GM19467 (cell line): ENCODE data around the gene PRMT7.

Experiments used
- ATAC-seq: cut with Tn5 transposase; IDR thresholded peaks from one replicate; pipeline ENCODE4 v1.9.1; 2021; ENCODE audit warnings: mild to moderate bottlenecking, moderate library complexity; ENCODE audit not compliant: unreplicated experiment

Gene PRMT7, protein sequence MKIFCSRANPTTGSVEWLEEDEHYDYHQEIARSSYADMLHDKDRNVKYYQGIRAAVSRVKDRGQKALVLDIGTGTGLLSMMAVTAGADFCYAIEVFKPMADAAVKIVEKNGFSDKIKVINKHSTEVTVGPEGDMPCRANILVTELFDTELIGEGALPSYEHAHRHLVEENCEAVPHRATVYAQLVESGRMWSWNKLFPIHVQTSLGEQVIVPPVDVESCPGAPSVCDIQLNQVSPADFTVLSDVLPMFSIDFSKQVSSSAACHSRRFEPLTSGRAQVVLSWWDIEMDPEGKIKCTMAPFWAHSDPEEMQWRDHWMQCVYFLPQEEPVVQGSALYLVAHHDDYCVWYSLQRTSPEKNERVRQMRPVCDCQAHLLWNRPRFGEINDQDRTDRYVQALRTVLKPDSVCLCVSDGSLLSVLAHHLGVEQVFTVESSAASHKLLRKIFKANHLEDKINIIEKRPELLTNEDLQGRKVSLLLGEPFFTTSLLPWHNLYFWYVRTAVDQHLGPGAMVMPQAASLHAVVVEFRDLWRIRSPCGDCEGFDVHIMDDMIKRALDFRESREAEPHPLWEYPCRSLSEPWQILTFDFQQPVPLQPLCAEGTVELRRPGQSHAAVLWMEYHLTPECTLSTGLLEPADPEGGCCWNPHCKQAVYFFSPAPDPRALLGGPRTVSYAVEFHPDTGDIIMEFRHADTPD

DNA sequence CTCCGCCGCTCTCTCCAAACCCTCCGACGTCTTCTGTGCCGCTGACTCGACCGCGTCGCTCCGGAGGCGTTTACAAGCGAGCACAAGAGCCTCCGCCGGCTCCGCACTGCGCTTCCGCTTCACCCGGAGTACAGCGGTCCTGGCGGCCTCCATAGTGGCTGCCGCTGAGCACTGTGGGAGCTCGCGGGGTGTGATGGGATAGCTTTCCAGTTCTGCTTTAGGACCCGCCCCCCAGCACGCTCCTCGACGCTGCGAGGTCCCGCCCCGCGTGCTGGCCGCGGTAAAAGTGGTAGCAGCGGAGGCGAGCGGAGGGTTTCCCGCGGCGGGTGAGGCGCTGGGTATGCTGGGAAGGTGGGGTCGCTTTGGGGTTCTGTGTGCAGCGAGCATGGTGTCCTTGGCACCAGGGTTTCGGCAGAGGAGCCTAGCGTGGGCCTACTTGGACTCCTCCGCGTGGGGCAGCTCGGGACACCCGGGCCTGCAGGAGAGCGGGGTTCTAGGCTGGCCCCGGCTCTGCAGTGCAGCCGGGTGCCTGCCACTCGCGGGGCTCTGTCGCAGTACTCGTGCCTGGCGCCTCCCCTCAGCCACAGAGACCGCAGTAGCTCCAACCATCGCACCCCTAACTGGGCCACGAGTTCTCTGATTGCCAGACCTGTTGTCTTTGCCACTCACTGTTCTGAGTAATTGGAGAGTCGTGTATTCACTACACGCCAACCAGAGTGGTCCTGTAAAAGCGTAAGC is at the start of gene PRMT7, which contains the start of gene SLC7A6OS:
Gene PRMT7, plus strand, starts transcription at position 246 of the 738 bp plus-strand sequence. CDS start 4,961 bp downstream, outside the sequence.
Gene SLC7A6OS, minus strand, starts transcription at position 173 of the 738 bp plus-strand sequence. Its CDS starts 20 bp downstream, at position 153.
- ATAC-seq, result peak; percentile 86

DNA sequence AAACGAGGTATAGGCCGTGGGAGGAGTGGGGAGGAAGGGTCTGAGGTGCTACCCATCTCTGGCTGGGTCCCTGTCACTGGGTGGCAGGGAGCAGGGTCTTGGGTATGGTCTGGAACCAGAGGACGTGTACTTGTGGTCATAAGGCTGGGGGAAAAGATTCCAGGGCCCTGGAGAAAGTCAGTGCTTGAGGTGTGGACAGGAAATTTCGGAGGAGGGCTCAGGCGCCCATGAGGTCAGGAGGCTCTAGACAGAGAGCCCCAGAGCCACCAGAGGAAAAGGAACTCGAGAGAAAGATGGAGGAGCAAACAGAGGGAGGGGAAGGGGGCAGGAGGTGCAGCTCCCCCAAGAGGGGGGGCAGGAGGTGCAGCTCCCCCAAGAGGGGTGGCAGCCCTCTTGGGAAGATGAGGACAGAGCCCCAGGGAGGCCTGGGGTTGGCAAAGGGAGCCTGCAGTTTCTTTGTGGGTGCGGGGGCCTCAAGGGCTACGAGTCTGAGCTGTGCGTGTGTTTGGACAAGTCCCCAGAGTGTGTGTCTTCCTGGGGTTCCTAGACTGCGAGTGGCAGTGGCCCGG is 47.2 kb upstream of the PRMT7 start:
- no peak for ATAC-seq

DNA sequence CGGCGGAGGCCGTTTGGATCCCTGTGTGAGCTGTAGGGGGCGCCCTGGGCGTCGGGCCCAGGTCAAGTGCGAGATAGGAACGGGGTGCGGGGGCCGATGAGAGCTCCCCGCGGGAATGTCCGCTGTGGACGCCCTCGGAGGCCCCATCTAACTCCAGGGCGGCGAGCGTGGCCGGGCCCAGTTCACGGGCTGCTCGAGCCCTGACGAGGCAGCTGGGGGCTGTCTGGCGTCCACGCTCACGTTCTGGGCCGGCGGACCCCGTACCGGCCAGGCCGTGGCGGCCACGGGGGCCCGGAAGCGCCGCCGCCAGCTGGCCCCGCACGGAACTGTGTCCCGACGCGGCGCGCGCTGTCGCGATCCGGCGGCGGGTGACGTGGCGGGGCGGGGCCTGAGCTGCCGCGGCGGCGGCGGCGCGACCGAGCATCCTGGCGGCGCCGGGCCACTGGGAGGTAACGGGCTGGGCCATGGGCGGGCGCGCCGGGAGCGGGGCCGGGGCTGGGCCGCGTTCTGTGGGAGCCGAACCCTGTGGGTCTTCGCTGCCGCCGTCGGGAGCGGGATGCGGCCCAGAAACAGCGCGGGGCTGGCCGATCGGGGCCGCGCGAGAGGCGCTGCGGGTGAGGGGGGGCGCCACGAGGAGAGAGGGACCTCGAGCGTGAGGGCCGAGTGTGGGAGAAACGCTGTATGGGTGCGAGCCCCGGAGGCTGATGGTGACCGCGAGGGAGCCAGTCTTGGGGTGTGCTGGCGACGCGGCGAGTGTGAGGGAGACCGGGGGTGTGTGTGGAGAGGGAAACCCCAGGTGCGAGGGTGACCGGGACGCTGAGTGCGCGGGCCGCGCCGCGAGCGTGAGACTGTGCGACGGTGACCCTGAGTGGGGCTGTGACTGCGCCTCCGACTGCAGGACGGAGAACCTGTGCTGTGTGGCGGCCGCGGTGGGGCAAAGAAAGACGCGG is 46.4 kb upstream of the PRMT7 start, which contains the start of gene SLC7A6:
Gene SLC7A6, plus strand, starts transcription at position 399 of the 950 bp plus-strand sequence. CDS start 10,201 bp downstream, outside the sequence.
- ATAC-seq, result peak; percentile 65

DNA sequence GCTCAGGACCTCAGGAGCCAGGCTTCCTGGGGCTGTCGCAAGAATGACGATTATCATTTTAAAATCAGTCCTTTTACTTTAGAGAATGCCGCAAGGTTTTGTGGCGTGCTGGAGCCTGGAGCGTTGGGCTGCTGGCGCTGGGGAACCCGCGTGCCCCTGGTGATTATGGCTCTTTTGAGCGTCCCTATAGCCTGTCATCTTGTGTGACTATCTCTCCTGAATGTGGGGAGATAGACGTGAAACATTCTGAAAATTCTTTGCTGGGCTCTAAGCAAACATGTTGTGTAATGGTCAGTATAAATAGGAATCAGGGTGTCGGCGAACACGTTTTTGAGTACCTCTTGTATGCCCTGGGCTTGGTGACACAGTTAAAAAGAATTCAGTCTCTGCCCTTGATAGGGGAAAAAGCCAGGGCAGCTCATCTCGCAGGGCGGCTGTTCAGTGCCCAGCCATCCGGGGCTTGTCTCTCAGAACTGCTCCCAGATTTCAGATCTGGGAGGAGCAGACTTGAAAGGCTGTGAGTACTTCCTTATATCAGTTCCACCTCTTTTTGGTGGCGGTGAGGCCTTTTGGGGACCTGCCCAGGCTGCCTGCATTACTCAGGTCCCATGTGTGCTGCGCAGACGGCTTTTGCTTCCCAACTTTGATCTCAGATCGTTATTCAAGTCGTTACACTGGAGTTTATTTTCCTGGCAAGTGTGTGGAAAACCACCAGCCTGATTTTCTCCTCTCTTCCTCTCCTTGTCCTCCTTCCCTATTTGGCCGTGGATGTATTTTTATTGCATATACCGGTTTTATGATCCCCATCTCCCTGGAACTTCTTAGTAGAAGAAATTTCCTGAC is 45.5 kb upstream of the PRMT7 start:
- ATAC-seq, result no peak

DNA sequence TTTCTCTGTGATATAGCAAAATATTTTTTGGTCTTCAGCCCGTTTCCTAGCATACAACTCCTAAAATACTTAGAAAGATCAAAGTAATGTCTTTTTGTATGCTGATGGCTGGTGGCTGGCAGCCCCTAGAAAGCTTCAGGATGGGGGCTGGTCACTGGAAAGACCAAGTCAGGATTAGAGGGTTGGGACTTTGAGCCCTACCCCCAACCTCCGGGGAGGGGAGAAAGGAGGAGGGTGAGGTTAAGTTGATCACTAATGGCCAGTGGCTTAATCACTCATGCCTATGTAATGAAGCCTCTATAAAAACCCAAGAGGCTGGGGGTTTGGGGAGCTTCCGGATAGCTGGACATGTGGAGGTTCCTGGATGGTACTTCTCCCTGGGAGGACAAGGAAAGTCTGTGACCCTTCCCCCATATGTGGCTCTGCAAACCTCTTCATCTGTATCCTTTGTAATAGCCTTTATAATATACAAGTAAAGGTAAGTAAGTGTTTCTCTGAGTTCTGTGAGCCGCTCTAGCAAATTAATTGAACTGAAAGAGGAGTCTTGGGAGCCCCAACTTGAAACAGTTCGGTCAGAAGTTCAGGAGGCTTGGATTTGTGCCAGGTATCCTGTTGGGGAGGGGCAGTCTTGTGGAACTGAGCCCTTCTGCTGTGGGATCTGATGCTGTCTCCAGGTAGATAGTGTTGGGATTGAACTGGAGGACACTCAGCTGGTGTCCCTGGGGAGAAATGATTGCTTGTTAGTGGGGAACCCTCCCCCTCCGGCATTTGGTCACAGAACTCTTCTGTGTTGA is 43.0 kb upstream of the PRMT7 start:
- no peak for ATAC-seq

DNA sequence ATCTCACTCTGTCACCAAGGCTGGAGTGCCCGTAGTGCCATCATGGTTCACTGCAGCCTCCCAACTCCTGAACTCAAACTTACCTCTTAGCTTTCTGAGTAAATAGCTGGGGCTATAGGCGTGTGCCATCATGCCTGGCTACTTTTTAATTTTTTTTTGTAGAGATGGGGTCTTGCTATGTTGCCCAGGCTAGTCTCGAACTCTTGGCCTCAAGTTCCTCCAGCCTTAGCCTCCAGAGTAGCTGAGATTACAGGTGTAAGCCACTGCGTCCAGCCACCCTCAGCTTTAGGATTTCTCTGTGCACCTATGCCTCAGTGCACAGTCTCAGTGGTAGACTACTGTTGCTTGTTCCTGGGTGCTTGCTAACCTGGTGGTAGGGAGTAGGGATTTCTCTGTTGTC is 41.0 kb upstream of the PRMT7 start:
- no peak for ATAC-seq

DNA sequence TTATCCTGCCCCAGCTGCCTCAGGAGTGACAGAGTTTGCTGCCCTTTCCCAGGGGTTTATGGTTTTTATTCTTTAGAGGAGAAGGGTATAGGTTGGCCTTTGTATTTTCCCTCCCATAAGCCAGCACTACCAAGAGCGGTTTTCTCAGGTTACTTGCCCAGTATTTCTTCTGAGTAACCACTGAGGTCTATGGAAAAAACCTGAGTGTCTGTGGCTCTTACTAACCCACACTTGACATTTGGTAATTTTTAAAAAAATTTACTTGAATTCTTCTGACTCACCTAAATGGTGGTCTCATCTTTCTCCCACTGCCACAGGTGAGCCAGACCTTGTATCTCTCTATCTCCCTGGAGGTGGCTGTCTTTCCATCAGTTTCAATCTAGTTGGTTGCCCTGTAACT is 40.5 kb upstream of the PRMT7 start:
- ATAC-seq, result no peak

DNA sequence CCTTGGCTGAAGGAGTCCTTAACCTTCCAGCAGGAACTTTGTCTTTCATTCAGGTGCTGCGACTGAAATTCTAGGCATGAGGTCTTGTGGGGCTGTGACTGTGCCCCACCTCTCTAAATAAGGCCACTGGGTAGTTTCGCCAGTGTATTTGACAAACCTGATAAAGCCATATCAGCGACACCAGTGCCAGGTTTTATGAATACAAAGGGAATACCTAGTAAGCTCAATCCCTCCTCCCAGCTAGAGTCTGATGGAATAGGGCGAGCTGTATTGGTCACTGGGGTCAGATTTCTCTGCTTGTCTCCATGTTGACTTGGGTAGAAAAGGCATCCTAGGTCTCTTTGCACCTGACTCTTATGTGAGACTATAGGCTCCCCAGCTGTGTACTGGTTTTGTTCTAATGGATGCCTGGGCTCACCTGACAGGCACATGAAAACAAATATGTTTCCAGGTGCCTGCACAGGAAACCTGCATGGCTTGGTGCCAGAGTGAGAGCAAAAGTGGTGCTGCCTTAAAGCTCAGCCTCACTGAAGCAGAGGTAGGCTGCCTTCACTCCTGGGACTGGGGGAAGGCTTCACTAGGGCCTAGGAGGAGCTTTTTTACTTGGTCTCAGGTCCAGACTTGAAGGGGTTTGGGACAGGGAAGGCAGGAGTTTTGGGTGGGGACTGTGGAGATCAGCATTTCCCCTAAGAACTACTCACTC is 38.2 kb upstream of the PRMT7 start:
- no peak for ATAC-seq

DNA sequence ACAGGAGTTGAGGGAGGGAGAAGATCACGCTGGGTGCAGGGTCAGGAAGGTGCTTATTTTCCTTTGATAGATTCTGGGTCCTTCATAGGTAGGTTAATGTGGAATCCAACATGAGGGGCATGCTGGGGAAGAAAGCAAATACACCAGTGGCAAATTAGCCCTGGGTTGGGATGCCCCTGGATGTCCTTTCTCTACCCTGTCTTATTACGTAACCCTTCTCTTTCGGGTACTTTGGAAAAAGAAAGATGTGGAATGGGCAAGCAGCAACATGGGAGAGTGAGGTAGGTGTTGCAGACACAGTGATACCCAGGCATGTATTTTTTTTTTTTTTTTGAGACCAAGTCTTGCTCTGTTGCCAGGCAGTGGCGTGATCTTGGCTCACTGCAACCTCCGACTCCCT is 37.4 kb upstream of the PRMT7 start:
- ATAC-seq, result no peak

DNA sequence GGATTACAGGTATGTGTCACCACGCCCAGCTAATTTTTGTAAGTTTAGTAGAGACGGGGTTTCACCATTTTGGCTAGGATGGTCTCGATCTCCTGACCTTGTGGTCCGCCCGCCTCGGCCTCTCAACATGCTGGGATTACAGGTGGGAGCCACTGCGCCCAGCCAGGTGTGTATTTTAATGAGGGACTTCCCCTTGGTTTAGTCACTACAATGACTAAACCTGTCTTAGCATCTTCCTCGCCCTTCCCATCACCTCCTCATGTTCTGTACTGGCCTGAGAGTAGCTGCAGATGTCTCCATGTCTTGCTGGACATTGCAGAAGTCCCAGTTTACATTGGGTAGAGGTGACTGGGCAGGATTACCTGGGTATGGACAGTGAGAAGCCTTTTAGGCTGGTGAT is 36.9 kb upstream of the PRMT7 start:
- ATAC-seq, result no peak

DNA sequence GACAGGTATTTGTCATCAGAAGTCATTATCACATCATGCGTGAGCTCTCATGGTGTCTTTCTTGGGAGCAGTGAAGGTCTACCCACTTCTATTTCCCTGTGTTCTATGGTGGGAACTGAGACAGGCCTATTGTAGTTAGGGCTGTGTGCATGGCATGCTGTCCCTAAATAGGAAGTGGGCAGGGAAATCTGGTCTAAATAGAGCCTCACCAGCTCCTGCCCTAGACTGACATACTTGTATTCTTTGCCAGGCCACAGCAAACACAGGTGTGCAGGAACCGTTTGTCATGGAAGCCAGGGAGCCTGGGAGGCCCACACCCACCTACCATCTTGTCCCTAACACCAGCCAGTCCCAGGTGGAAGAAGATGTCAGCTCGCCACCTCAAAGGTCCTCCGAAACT is 36.4 kb upstream of the PRMT7 start:
- ATAC-seq, result no peak

DNA sequence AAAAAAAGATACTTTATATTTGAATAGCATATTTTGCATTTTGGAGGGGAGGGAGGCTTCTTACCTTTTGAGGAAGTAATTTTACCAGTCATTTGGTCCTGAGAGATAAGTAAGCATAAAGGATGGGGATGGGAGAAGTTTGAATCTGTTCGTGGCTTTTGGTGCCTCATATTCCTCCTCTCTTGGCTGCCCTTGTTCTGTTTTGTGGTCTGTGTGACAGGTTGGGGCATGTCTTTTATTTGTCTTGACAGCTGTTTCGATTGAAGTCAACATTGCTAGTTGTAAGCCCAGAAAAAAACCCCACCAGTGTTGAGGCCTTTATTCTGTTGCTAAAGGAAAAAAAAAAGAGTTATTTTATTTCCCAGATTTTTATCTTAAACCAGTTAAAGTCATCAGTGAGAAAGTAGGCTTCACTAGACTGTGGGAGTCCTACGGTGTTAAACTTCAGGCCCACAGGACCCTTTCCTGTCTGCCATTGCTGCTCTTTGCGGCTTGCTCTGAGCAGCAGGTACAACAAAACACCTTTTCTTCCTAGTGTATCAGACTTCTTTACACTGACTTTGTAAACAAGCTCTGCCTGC is 35.1 kb upstream of the PRMT7 start:
- peak; percentile 53 for ATAC-seq

DNA sequence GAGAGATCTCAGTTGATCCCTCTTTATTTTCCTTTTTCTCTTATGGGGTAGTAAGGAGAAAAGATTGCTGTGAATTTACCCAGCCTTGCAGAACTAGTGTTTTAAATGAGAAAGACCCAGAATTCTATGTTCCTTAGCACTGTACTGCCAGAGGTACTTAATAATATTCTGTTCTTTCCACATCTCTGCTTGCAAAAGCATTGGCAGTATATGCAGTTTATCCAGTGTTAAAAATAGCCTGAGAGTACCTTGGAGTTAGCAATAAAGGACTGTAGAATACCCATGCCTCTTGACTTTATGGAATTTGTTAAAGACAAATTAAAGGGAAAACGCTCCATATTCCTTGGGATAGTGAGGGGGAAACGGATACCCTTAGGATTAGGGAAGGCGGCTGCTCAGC is 34.6 kb upstream of the PRMT7 start:
- no peak for ATAC-seq

DNA sequence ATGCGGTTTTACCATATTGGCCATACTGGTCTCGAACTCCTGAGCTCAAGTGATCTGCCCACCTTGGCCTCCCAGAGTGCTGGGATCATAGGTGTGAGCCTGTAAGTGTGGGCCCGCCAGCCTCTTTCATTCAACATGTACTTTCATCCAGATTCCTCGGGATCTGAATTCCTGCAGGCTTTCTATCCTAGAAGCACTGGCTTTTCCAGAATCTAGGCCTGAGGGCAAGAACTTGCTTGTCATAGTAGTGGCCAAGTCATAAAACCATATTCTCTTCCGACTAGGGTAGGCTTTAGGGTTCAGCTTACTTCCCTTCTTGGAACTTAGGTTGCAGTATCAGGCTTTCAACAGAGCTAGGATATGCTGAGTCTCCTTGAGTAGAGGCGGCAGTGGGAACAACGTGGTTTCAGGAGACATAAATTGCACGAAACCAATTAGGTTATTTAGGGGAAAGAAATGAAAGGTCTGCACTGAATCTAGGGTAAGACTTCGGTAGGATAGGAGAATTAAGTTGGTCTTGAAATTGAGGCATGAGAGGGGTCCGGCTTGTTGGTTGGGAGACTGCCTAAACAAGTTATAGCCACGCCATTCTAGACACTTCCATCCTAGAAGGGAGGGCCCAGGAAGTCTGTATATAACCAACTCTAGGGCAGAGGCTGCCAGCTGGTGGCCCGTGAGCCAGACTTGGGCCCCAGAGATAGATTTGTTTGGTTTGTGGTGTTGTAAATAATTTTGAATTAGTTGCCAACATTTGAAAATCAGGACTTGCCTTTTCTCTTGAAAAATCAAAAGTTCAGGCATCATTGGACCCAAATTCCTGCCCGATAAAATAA is 30.9 kb upstream of the PRMT7 start:
- no peak for ATAC-seq

DNA sequence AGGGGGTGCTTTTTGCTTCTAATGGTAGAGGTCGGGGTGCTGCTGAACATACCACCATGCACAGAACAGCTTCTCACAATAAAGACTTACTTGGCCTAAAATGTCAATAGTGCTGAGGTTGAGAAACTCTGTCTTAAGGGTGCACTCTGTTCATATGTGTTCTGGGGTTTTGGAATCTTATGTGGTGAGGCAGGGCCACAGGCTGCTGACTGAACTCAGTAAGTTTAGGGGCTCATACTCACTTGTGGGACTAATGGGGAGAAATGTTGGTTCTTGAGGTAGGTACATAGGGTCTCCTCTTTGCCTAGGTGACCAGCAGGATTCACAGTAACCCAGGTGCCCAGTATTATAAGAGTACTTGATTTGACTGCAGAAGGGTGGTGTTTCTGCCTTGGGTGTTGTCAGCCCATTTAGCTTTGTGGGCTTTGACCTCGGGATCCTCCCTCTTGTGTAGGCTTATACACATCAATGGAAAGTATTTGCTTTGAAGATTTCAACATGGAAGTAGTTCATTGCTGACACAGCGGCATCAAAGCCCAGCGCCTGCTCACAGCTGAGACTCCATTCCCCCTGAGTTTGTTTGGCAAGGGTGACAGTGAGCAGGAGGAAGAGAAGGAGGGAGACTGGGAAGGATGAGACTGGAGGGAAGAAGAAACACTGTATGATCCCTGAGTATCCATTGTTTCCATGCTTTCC is 29.3 kb upstream of the PRMT7 start:
- ATAC-seq, result no peak

DNA sequence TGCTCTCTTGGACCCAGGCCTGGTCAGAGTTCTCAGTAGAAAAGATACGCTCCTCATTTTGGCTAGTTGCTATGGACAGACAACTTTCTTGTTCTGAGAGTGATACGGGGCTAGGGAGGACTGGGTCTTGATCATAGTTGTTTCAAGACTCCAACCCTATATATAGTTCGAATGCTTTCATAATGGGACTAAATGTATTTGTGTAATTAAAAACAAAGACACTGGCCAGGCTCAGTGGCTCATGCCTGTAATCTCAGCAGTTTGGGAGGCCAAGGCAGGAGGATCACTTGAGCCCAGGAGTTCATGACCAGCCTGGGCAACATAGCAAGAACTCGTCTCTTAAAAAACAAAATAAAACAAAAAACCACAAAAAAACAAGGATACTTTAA is 28.8 kb upstream of the PRMT7 start:
- no peak for ATAC-seq
